Loucy (cell line): ENCODE measurements around the gene ARHGAP10.

Source experiments
- CTCF ChIP-seq: fragments of 200-600 bp; sonication (generic); conservative IDR thresholded peaks from 2 replicates; pipeline ENCODE4 v1.5.1; 2014; ENCODE audit warnings: mild to moderate bottlenecking, antibody characterized with exemption, low read length
- EZH2phosphoT487 ChIP-seq: fragments of 200-600 bp; IDR thresholded peaks from 2 replicates; pipeline ENCODE4 v1.6.1; 2018; ENCODE audit warnings: antibody characterized with exemption, mild to moderate bottlenecking, moderate library complexity, borderline replicate concordance

- TF ChIP-seq CTCF, result no peak
- no peak for TF ChIP-seq EZH2phosphoT487
Observed at GRCh38 chr4:148057984-148058859, 326.3 kb downstream of the ARHGAP10 start.
